NCI-H446 (cell line): ENCODE results near the gene DLGAP4.

Source experiments
- DNase-seq, 2 experiments: peaks; one replicate each; lab custom pipeline; 2025; lab: John Stamatoyannopoulos, UW

DLGAP4 gene

GRCh38 chr20:36478137-36478905 lies 172.2 kb downstream of the DLGAP4 start:
- no peak for DNase-seq

GRCh38 chr20:36479938-36480337 lies 173.8 kb downstream of the DLGAP4 start:
- DNase-seq: no peak

- DNase-seq: no peak
Observed at GRCh38 chr20:36480456-36481048, 174.4 kb downstream of the DLGAP4 start.

- DNase-seq: no peak
Observed at GRCh38 chr20:36481380-36482043, 175.4 kb downstream of the DLGAP4 start.

- DNase-seq: peak in 1 of 2 experiments; percentile 47
Observed at GRCh38 chr20:36482044-36482473, 175.9 kb downstream of the DLGAP4 start.

GRCh38 chr20:36483209-36483918 lies 177.2 kb downstream of the DLGAP4 start:
- DNase-seq: no peak

- DNase-seq: no peak
Observed at GRCh38 chr20:36483919-36484808, 178.0 kb downstream of the DLGAP4 start.

GRCh38 chr20:36485286-36485685 lies 179.1 kb downstream of the DLGAP4 start:
- DNase-seq: no peak

GRCh38 chr20:36487069-36487468 lies 180.9 kb downstream of the DLGAP4 start:
- DNase-seq: no peak

- no peak for DNase-seq
Observed at GRCh38 chr20:36490191-36490590, 184.1 kb downstream of the DLGAP4 start.

GRCh38 chr20:36491901-36492617 lies 185.9 kb downstream of the DLGAP4 start:
- no peak for DNase-seq

- DNase-seq: no peak
Observed at GRCh38 chr20:36493051-36493800, 187.1 kb downstream of the DLGAP4 start.

- no peak for DNase-seq
Observed at GRCh38 chr20:36493801-36494114, 187.6 kb downstream of the DLGAP4 start.

GRCh38 chr20:36496707-36497669 lies 190.8 kb downstream of the DLGAP4 start:
- no peak for DNase-seq

GRCh38 chr20:36497856-36498255 lies 191.7 kb downstream of the DLGAP4 start:
- DNase-seq: no peak

- no peak for DNase-seq
Observed at GRCh38 chr20:36498386-36499179, 192.4 kb downstream of the DLGAP4 start.

- DNase-seq: no peak
Observed at GRCh38 chr20:36499211-36499610, 193.1 kb downstream of the DLGAP4 start.
